Fibroblast of lung (primary cell): Measurements from ENCODE around the gene GOLGA6A. TPM values are rescaled to one million over a fixed set of nuclear protein-coding genes. Genes with fewer than 3 reads are reported as not detected.

Experiments used
- DNase-seq, 2 donors: peaks; one replicate each; pipeline versions ENCODE4 v3.0.0 to v3.0.0-alpha.2; 2010; ENCODE audit warnings: low read depth in 2 of 2
- H2AFZ ChIP-seq: 2 replicates; pipeline ENCODE4 v1.5.1; 2012; ENCODE audit warnings: low read length, control low read depth, inconsistent platforms
- H3K27ac ChIP-seq: 2 replicates; pipeline ENCODE4 v1.5.1; 2011; ENCODE audit warnings: low read length, control low read depth; ENCODE audit not compliant: insufficient read depth
- H3K27me3 ChIP-seq: 2 replicates; pipeline ENCODE4 v1.5.1; 2011; ENCODE audit warnings: mild to moderate bottlenecking, low read length; ENCODE audit not compliant: control insufficient read depth, insufficient read depth
- H3K36me3 ChIP-seq: 2 replicates; pipeline ENCODE4 v1.5.1; 2011; ENCODE audit warnings: low read length; ENCODE audit not compliant: control insufficient read depth, insufficient read depth
- H3K4me1 ChIP-seq: 2 replicates; pipeline ENCODE4 v1.5.1; 2011; ENCODE audit warnings: low read length; ENCODE audit not compliant: control insufficient read depth, insufficient read depth; ENCODE audit errors: extremely low read depth
- H3K4me2 ChIP-seq: 2 replicates; pipeline ENCODE4 v1.5.1; 2011; ENCODE audit warnings: low read length, control low read depth; ENCODE audit not compliant: insufficient read depth; ENCODE audit errors: extremely low read depth
- H3K4me3 ChIP-seq, 4 experiments: fragments of 200-600 bp in 1 of 4; sonication (generic) in 1 of 4; replicated peaks in 1 of 4; 2 replicates each; pipeline ENCODE4 v1.5.1; 2011 to 2016; ENCODE audit warnings: low read length in 4 of 4, low read depth in 3 of 4, mild to moderate bottlenecking in 3 of 4, control low read depth in 2 of 4, inconsistent platforms in 1 of 4, mixed read lengths in 1 of 4; ENCODE audit not compliant: insufficient read depth in 1 of 4; ENCODE audit errors: control extremely low read depth in 1 of 4
- H3K79me2 ChIP-seq: 2 replicates; pipeline ENCODE4 v1.5.1; 2012; ENCODE audit warnings: mild to moderate bottlenecking, low read length, inconsistent platforms; ENCODE audit not compliant: control insufficient read depth, insufficient read depth
- H3K9ac ChIP-seq: 2 replicates; pipeline ENCODE4 v1.5.1; 2011; ENCODE audit warnings: mild to moderate bottlenecking, low read length, control low read depth; ENCODE audit not compliant: insufficient read depth
- H3K9me3 ChIP-seq: 2 replicates; pipeline ENCODE4 v1.5.1; 2012; ENCODE audit warnings: low read depth, low read length; ENCODE audit not compliant: control insufficient read depth, insufficient read depth
- H4K20me1 ChIP-seq: 2 replicates; pipeline ENCODE4 v1.5.1; 2011; ENCODE audit warnings: low read length; ENCODE audit not compliant: control insufficient read depth, insufficient read depth; ENCODE audit errors: extremely low read depth
- CTCF ChIP-seq, 2 donors: IDR thresholded peaks in 1 of 2; conservative IDR thresholded peaks in 1 of 2; 1 replicate in 1 of 2; 2 replicates in 1 of 2; pipeline ENCODE4 v1.5.1; 2011 to 2012; ENCODE audit warnings: low read length in 2 of 2, control low read depth in 1 of 2, inconsistent platforms in 1 of 2, low read depth in 1 of 2, mild to moderate bottlenecking in 1 of 2
- EZH2 ChIP-seq: IDR thresholded peaks from 2 replicates; pipeline ENCODE4 v1.5.1; 2012; ENCODE audit warnings: low read length, control low read depth, mild to moderate bottlenecking; ENCODE audit errors: missing control alignments
- polyA plus RNA-seq, 2 donors: library from polyadenylated mRNA; depleted of rRNA in 1 of 2; stranded (reverse) in 1 of 2; unstranded in 1 of 2; fragments of >200 nt; gene quantifications; 2 replicates each; pipeline ENCODE4 v1.2.1, GENCODE V29; 2011 to 2012; ENCODE audit warnings: missing spikeins in 1 of 2
- total RNA-seq: library from RNA; depleted of rRNA; stranded (reverse); fragments of >200 nt; gene quantifications from 2 replicates; pipeline ENCODE4 v1.2.1, GENCODE V29; 2014

The GOLGA6A gene
- total and polyA plus RNA-seq, 2 donors (not counting 1 experiment from before 2014, with no cell fraction given): under 0.01 TPM; not detected in 1

GRCh38 chr15:74123658-74124057 is 41.3 kb upstream of the GOLGA6A start:
- TF ChIP-seq CTCF (conservative IDR thresholded peaks at IDR 0.05 in 1 of 2, IDR thresholded peaks at IDR 0.05 in 1 of 2; ENCODE audit: low read depth in 1 of 2, low read length in 2 of 2): no peak
- no peak for TF ChIP-seq EZH2
- H2AFZ ChIP-seq: no peak overlapping the region
- H3K4me2 ChIP-seq: no peak overlapping the region
- H3K79me2 ChIP-seq: no peaks in the 10 kb centered on the region
- no peaks in the 10 kb centered on the region for H4K20me1 ChIP-seq
- H3K27ac ChIP-seq: no peak overlapping the region
- no peaks in the 10 kb centered on the region for H3K36me3 ChIP-seq
- H3K4me3 ChIP-seq: no peak overlapping the region
- no peaks in the 10 kb centered on the region for H3K9me3 ChIP-seq
- no peak for DNase-seq
- peaks cover 51% of the 10 kb centered on the region for H3K27me3 ChIP-seq
- H3K4me1 ChIP-seq: no peaks in the 10 kb centered on the region
- H3K9ac ChIP-seq: no peak overlapping the region

- no peak for TF ChIP-seq CTCF (conservative IDR thresholded peaks at IDR 0.05 in 1 of 2, IDR thresholded peaks at IDR 0.05 in 1 of 2; ENCODE audit: low read depth in 1 of 2, low read length in 2 of 2)
- TF ChIP-seq EZH2: no peak
- Histone ChIP-seq H3K79me2 (no peaks in the 10 kb centered on the region), H3K27me3 (peaks cover 46% of the 10 kb centered on the region), H3K9ac (no peak overlapping the region), H3K27ac (no peak overlapping the region), H2AFZ (no peak overlapping the region), H3K36me3 (no peaks in the 10 kb centered on the region), H3K9me3 (no peaks in the 10 kb centered on the region), H4K20me1 (no peaks in the 10 kb centered on the region), H3K4me1 (no peaks in the 10 kb centered on the region), H3K4me3 (no peak overlapping the region), H3K4me2 (no peak overlapping the region)
- no peak for DNase-seq
These were observed 40.7 kb upstream of the GOLGA6A start for GRCh38 chr15:74123131-74123429.

- Histone ChIP-seq H3K4me3 (no peak overlapping the region), H3K9me3 (no peaks in the 10 kb centered on the region), H4K20me1 (no peaks in the 10 kb centered on the region), H3K27ac (no peak overlapping the region), H3K4me2 (no peak overlapping the region), H3K79me2 (no peaks in the 10 kb centered on the region), H3K4me1 (no peaks in the 10 kb centered on the region), H2AFZ (no peak overlapping the region), H3K27me3 (peaks cover 41% of the 10 kb centered on the region), H3K36me3 (no peaks in the 10 kb centered on the region), H3K9ac (no peak overlapping the region)
- DNase-seq: no peak
- TF ChIP-seq CTCF (conservative IDR thresholded peaks at IDR 0.05 in 1 of 2, IDR thresholded peaks at IDR 0.05 in 1 of 2; ENCODE audit: low read depth in 1 of 2, low read length in 2 of 2): no peak
- TF ChIP-seq EZH2: no peak
These were observed 40.2 kb upstream of the GOLGA6A start for GRCh38 chr15:74122403-74123130.
